Upper lobe of left lung (tissue), 4 donors: ENCODE data around the gene SORCS3.

ENCODE experiments used
- CTCF ChIP-seq, 6 experiments: fragments of 450-650 bp in 4 of 6; fragments of 200-600 bp in 2 of 6; sonication (generic) in 2 of 6; IDR thresholded peaks; one replicate each; pipeline ENCODE4 v1.5.1; 2016 to 2019; ENCODE audit warnings: antibody characterized with exemption in 6 of 6
- EP300 ChIP-seq, 4 donors: sonication (generic); formaldehyde crosslinking; IDR thresholded peaks; one replicate each; pipeline ENCODE4 v1.5.1; 2017; ENCODE audit warnings: antibody characterized with exemption in 4 of 4, control low read depth in 2 of 4
- POLR2A ChIP-seq, 4 donors: fragments of 450-650 bp; IDR thresholded peaks; one replicate each; pipeline ENCODE4 v1.5.1; 2016 to 2017; ENCODE audit warnings: antibody characterized with exemption in 4 of 4, mild to moderate bottlenecking in 2 of 4
- POLR2AphosphoS5 ChIP-seq, 2 donors: sonication (generic); formaldehyde crosslinking; IDR thresholded peaks; one replicate each; pipeline ENCODE4 v1.5.1; 2017; ENCODE audit warnings: antibody characterized with exemption in 2 of 2

GRCh38 chr10:105102977-105103376 is 461.9 kb downstream of the SORCS3 start:
- TF ChIP-seq CTCF (IDR thresholded peaks at IDR 0.05) (no peak), POLR2A (IDR thresholded peaks at IDR 0.05) (no peak), POLR2AphosphoS5 (IDR thresholded peaks at IDR 0.05) (no peak), EP300 (IDR thresholded peaks at IDR 0.05) (no peak)
